BE2C (cell line): ENCODE data around the gene SNTG2.
A peak's percentile ranks its signal among the peaks of the same experiment; 100 is the strongest.

Experiments used
- DNase-seq: peaks from one replicate; pipeline ENCODE4 v3.0.0-alpha.2; 2020
- H3K27me3 ChIP-seq: fragments of 250-450 bp; sonication (Bioruptor Pico); 2 replicates; pipeline ENCODE4 v1.5.1; 2020; ENCODE audit warnings: mild to moderate bottlenecking
- H3K36me3 ChIP-seq: fragments of 250-450 bp; sonication (Bioruptor Pico); 2 replicates; pipeline ENCODE4 v1.5.1; 2020; ENCODE audit warnings: mild to moderate bottlenecking
- H3K4me1 ChIP-seq: fragments of 250-450 bp; sonication (Bioruptor Pico); 2 replicates; pipeline ENCODE4 v1.5.1; 2020
- H3K4me3 ChIP-seq: 2 replicates; pipeline ENCODE4 v1.5.1; 2011; ENCODE audit warnings: low read depth, low read length
- H3K9me3 ChIP-seq: fragments of 250-450 bp; sonication (Bioruptor Pico); 2 replicates; pipeline ENCODE4 v1.5.1; 2020
- CTCF ChIP-seq: IDR thresholded peaks from 2 replicates; pipeline ENCODE4 v1.5.1; 2012; ENCODE audit warnings: mild to moderate bottlenecking, low read depth, low read length

The SNTG2 gene

GRCh38 chr2:1137913-1138391 lies 187.3 kb downstream of the SNTG2 start:
- H3K4me1 ChIP-seq, result no peaks in the 10 kb centered on the region
- H3K4me3 ChIP-seq, result no peak overlapping the region
- H3K27me3 ChIP-seq, result no peaks in the 10 kb centered on the region
- no peaks in the 10 kb centered on the region for H3K9me3 ChIP-seq
- TF ChIP-seq CTCF, result no peak
- H3K36me3 ChIP-seq, result no peaks in the 10 kb centered on the region
- DNase-seq, result no peak

GRCh38 chr2:1140389-1141003 lies 189.8 kb downstream of the SNTG2 start:
- peak; percentile 43 for DNase-seq
- Histone ChIP-seq H3K36me3 (no peaks in the 10 kb centered on the region), H3K4me1 (no peaks in the 10 kb centered on the region), H3K9me3 (no peaks in the 10 kb centered on the region), H3K4me3 (no peak overlapping the region), H3K27me3 (no peaks in the 10 kb centered on the region)
- TF ChIP-seq CTCF, result peak; percentile 79

DNA sequence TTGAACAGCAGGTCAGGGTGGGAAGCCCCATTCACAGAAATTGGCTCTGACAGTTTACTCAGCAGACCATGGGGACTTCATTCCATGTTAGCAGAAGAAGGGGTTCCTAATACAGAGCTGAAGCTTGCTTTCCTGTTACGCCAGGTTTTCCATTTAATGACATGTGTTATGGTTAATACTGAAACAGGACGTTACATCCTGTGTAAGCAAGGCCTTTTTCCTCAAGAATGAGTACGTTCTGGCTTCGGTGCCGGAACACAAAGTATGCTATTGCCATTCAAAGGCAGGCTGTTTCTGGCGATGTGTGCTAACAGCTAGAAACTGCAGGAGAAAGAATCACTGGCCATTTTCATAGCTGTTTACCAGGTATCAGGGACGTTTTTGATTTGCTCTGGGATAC lies 190.4 kb downstream of the SNTG2 start:
- no peaks in the 10 kb centered on the region for H3K36me3 ChIP-seq
- H3K4me1 ChIP-seq, result no peaks in the 10 kb centered on the region
- no peak for DNase-seq
- H3K27me3 ChIP-seq, result no peaks in the 10 kb centered on the region
- no peak for TF ChIP-seq CTCF
- H3K9me3 ChIP-seq, result no peaks in the 10 kb centered on the region
- no peak overlapping the region for H3K4me3 ChIP-seq

DNA sequence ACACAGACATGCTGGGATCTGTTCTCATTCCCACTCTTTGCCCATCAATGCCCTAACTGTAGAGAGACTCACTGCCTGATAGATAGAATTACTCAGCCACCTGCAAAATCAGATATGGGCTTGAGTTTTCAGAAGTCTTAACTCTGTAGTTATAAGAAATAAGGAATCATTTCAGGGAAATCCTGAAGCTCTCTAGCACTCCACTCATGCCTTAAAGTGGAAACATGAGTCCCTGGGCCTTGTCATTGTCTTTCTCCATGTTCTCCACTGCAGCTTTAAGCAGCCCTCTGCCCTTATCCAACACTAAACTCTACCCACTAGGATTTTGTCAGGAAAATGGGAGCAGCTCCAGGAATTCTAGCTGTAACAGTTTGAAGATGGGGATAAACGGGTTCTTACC lies 192.5 kb downstream of the SNTG2 start:
- no peak for TF ChIP-seq CTCF
- H3K9me3 ChIP-seq, result no peaks in the 10 kb centered on the region
- no peak for DNase-seq
- H3K36me3 ChIP-seq, result no peaks in the 10 kb centered on the region
- H3K4me3 ChIP-seq, result no peak overlapping the region
- H3K27me3 ChIP-seq, result no peaks in the 10 kb centered on the region
- no peaks in the 10 kb centered on the region for H3K4me1 ChIP-seq

DNA sequence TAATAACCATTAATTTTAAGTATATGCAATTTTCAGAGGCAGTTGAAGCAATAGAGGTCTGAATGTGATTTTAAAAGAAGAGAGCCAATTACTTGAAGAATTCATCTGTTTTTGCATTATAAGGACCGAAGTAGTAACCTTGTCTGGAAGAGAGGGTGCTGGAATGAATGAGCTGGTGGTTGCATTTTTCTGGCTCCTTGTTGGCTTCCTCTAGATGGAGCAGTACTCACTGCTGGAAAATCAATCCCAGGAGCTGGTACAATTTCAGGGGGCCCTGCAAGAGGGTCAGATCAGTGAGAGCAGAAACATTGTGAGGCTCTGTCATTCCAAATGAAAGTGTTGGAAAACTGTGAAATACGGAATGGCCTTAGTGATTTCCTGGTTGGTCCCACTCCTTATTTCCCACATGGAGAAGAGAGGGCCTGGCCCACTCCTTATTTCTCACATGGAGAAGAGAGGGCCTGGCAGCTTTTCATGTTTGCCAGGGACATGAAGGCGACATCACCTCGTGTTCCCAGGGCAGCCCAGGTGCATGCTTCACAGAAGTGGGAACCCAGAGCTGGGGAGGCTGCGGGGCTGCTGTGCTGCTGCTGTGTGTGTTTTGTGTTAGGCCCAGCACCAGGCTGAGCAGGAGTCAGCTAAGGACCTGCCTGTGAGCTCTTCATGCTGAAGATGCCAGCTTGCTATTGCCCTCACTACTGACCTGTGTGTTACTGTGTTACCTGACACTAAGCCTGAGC lies 197.4 kb downstream of the SNTG2 start:
- Histone ChIP-seq H3K27me3 (no peaks in the 10 kb centered on the region), H3K9me3 (no peaks in the 10 kb centered on the region), H3K36me3 (no peaks in the 10 kb centered on the region), H3K4me3 (no peak overlapping the region), H3K4me1 (no peaks in the 10 kb centered on the region)
- no peak for DNase-seq
- no peak for TF ChIP-seq CTCF

DNA sequence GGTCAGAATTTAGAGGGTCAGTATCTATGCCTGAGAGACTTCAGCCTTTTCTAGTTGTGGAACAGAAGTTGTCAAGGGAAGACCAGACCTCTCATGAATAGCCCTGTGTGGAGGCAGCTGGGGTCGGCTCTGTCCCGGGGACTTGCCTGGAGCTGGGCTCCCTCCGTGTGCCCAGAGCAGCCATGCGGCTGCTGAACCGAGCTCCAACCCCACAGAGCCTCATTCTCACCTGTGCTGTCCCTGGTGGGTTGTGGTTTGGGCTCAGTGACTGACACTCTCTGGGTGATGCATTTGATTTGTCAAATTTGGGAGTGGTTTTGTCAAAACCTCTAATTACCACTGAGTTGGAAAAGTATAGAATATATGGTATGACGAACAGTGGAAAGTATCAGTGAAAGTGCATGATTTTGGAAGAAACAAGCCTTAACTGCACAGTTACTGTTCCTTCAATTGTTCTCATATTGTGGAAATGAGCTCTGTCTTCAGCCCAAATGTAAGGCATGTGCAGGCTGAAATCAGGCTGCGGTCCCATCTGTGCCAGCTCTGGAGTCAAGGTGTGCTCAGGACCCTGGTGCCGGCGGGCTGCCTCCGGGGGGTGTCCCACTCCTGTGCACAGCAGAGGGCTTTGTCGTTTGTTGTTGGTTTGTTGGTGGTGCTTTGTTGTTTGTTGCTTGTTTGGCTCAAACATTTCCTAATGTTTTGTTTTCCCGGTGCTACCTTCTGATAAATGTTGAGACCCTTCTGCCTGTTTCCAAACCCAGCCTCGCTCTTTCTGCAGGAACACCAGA lies 200.3 kb downstream of the SNTG2 start:
- no peaks in the 10 kb centered on the region for H3K27me3 ChIP-seq
- H3K36me3 ChIP-seq, result no peaks in the 10 kb centered on the region
- no peaks in the 10 kb centered on the region for H3K9me3 ChIP-seq
- no peak for DNase-seq
- H3K4me3 ChIP-seq, result no peak overlapping the region
- no peaks in the 10 kb centered on the region for H3K4me1 ChIP-seq
- no peak for TF ChIP-seq CTCF
